Activated effector memory CD4-positive, alpha-beta T cell treated with anti-CD3 and anti-CD28 coated beads, Interleukin-2, amount 50 U/mL, for 16 hours (primary cell): ENCODE data around the gene HNRNPA2B1.
"Not testable (repeated sequence)": the region's sequence is repeated elsewhere in the genome, so short reads cannot be mapped to it uniquely, and the experiment has no call there.

Experiments
- DNase-seq: peaks from one replicate; pipeline ENCODE4 v3.0.0-alpha.2; 2020

The HNRNPA2B1 gene

GRCh38 chr7:26183545-26184280 is 16.8 kb downstream of the HNRNPA2B1 start:
- no peak for DNase-seq

GRCh38 chr7:26182706-26183105 is 17.8 kb downstream of the HNRNPA2B1 start:
- DNase-seq, result no peak

DNA sequence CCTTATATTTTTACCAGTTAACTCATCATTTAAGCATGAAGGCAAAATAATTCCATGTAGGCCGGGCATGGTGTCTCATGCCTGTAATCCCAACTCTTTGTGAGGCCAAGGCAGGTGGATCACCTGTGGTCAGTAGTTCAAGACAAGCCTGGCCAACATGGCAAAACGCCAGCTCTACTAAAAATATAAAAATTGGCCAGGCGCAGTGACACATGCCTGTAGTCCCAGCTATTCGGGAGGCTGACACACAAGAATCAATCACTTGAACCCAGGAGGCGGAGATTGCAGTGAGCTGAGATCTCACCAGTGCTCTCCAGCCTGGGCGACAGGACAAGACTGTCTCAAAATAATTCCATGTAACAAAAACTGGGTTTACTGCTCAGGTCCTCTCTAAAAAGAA is 18.3 kb downstream of the HNRNPA2B1 start:
- no peak for DNase-seq

- no peak for DNase-seq
Measured at GRCh38 chr7:26181474-26182227, 18.9 kb downstream of the HNRNPA2B1 start.

GRCh38 chr7:26180792-26181198 is 19.8 kb downstream of the HNRNPA2B1 start:
- DNase-seq, result no peak

GRCh38 chr7:26179826-26180497 is 20.6 kb downstream of the HNRNPA2B1 start:
- DNase-seq, result no peak

DNA sequence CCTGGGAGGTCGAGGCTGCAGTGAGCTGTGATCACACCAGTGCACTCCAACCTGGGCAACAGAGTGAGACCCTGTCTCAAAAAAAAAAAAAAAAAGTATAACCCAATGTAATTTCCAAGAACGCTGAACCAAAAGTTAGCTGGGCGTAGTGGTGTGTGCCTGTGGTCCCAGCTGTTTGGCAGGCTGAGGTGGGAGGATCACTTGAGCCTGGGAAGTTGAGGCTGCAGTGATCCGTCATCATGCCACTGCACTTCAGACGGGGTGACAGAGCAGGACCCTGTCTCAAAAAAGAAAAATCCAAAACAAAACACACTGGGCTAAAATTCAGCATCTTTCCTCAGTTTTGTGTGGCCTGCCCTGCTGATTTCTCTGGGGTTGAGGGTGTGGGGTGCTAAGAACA is 21.1 kb downstream of the HNRNPA2B1 start:
- DNase-seq, result no peak

DNA sequence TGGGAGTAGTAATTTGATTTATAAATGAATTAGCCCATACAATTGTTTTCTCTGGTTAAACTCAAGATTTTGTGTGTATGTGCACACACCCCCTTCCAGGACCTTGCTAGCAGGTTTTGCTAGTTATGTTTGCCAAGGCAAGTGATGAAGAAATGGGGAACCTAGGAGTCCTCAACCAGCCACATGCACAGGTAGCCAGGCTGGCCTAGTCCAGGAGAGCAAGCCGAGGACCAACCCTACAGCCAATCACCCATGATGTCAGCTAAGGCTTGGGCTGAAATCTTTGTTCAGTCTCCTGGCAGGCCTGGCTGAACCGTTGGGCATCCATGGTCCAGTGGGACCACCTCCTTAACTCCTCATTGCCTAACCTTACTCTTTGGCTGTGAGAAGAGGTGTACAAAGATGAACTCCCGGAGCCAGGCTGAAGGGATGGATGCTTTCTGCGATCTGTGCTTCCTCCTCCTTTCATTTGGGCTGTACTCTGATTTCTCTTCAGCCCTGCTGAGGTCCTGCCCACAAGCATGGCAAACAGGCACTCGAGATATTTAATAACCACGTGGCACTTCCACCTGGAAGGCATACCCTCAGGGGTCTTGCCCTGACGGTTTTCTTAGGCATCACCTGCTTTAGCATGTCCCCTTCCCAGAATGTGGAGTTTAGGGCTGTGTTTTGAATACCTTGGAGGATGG is 22.1 kb downstream of the HNRNPA2B1 start:
- no peak for DNase-seq

- DNase-seq, result not testable (repeated sequence)
Measured at GRCh38 chr7:26177269-26177668, 23.3 kb downstream of the HNRNPA2B1 start.

DNA sequence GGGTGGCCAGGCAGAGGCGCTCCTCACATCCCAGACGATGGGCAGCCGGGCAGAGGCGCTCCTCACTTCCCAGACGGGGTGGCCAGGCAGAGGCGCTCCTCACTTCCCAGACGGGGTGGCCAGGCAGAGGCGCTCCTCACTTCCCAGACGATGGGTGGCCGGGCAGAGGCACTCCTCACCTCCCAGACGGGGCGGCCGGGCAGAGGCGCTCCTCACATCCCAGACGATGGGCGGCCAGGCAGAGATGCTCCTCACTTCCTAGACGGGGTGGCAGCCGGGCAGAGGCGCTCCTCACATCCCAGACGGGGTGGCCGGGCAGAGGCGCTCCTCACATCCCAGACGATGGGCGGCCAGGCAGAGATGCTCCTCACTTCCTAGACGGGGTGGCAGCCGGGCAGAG is 23.9 kb downstream of the HNRNPA2B1 start:
- DNase-seq, result not testable (repeated sequence)

DNA sequence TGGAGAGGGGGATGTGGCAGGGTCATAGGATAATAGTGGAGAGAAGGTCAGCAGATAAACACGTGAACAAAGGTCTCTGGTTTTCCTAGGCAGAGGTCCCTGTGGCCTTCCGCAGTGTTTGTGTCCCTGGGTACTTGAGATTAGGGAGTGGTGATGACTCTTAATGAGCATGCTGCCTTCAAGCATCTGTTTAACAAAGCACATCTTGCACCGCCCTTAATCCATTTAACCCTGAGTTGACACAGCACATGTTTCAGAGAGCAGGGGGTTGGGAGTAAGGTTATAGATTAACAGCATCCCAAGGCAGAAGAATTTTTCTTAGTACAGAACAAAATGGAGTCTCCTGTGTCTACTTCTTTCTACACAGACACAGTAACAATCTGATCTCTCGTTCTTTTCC is 24.6 kb downstream of the HNRNPA2B1 start:
- not testable (repeated sequence) for DNase-seq

- no peak for DNase-seq
Measured at GRCh38 chr7:26172048-26172447, 28.5 kb downstream of the HNRNPA2B1 start.

- no peak for DNase-seq
Measured at GRCh38 chr7:26171601-26172000, 28.9 kb downstream of the HNRNPA2B1 start.

DNA sequence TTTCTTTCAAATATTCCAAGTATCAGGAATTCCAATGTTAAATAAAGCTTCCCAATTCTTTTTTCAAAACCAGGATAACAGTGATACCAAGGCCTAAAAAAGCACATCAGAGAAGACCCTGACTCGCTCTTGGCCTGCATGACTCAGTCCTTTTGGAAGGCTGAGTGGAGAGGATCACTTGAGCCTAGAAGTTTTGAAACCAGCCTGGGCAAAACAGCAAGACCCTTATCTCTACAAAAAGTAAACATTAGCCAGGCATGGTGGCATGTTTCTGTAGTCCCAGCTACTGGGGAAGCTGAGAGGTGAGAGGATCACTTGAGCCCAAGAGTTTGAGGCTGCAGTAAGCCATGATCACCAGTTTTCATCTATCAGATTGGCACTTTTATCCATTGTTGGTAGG is 29.9 kb downstream of the HNRNPA2B1 start:
- DNase-seq, result no peak

- DNase-seq, result no peak
Measured at GRCh38 chr7:26169271-26169670, 31.3 kb downstream of the HNRNPA2B1 start.

GRCh38 chr7:26168458-26169023 is 32.0 kb downstream of the HNRNPA2B1 start:
- DNase-seq, result no peak

- peak; percentile 67 for DNase-seq
Measured at GRCh38 chr7:26167303-26167934, 33.1 kb downstream of the HNRNPA2B1 start.

DNA sequence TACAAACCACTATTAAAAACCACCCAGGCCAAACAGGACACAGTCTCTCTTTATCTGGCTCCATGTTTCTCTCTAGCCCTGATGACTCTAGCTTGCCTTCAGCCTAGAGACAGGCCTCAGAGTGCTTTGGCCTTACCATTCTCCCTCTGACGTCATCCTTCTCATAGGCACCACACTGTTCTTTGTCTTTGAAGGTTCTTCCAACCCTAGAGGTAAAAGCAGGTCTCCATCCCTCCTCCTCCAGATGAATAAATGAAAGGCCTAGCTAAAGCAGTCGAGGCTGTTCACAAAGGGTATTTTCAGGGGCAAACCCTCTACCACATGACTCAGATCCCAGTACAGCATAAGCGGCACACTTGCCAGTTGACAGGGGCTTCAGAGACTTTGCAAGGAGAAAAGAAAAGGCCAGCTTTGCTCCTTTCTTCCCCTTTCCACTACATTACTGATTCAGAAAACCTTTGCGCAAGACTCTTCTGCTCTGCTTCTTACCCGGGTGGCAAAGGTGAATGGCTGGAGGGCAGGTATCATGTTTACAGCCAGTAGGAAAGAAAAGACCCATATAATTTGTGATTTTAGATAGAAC is 33.8 kb downstream of the HNRNPA2B1 start:
- no peak for DNase-seq

DNA sequence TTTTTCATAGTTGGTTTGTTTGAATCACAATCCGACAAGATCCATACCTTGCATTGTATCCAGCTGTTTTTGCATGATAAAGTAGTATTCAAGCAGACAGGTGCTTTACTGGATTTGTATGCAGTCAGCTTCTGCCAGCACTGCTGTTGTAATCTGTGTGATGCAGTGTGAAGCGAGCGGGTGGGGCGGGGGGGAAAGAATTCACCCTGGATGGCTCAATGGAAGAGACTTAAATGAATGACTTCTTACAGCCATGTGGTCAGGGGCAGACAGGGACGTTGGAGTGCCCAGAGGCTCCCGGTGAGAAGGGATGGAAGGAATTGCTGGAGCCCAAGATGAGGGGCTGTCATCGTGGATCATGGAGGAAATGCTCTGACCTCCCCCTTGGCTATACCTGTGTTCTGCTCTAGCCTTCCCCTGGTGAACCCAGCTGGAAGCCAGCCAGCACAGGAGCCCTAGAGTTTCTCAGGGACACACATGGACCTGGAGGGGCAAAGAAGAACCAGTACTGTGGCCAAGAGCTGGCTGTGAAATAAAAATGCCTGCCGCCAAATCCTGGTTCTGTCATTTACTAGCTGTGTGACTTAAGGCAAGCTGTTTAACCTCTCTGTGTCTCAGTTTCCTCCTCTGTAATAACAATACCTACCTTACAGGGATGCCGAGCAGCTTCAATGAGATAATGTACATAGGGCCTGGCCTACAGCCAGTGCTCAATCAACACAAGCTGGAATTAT is 34.4 kb downstream of the HNRNPA2B1 start:
- no peak for DNase-seq

- DNase-seq, result not testable (repeated sequence)
Measured at GRCh38 chr7:26163804-26164203, 36.7 kb downstream of the HNRNPA2B1 start.

DNA sequence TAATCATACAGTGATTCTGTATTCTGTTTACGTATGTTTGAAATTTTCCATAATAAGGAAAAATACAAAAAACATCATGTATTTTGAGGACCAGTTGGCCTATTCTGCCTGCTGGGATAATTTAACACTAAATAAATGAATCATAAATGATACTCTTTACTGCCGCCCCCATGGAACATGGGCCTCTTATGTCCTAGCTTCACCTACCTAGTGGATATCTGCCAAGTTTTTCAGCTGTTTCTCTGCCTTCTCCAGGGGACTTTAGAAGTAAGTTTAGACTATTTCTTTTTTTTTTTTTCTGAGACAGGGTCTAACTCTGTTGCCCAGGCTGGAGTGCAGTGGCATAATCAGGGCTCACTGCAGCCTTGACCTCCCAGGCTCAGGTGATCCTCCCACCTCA is 38.1 kb downstream of the HNRNPA2B1 start:
- no peak for DNase-seq
